GM13976 (cell line): ENCODE results near the gene RETREG1.

Experiments
- DNase-seq: peaks from one replicate; pipeline ENCODE4 v3.0.0; 2012; ENCODE audit warnings: low spot score
- CTCF ChIP-seq: IDR thresholded peaks from 2 replicates; pipeline ENCODE4 v1.5.1; 2012; ENCODE audit warnings: borderline replicate concordance, mild to moderate bottlenecking; ENCODE audit not compliant: insufficient read depth; ENCODE audit errors: extremely low read depth, missing control alignments, control extremely low read depth
- in situ Hi-C: fragments of 300-500 bp; cut with MboI; formaldehyde crosslinking; loops from one replicate; pipeline ENCODE4 v1.12.0; 2022; ENCODE audit warnings: low sequenced_read_pairs, mixed read lengths, inconsistent platforms; ENCODE audit not compliant: unreplicated experiment

RETREG1 gene

GRCh38 chr5:16519435-16519834 is 97.4 kb downstream of the RETREG1 start:
- no peak for DNase-seq
- in situ Hi-C loops = no loop called here
- no peak for TF ChIP-seq CTCF

GRCh38 chr5:16518606-16519005 is 98.2 kb downstream of the RETREG1 start:
- TF ChIP-seq CTCF = no peak
- in situ Hi-C loops = no loop called here

GRCh38 chr5:16515532-16515931 is 101.3 kb downstream of the RETREG1 start:
- no peak for TF ChIP-seq CTCF
- in situ Hi-C loops = no loop called here
- no peak for DNase-seq

More at GRCh38 chr5:16518606-16519005, 98.2 kb downstream of the RETREG1 start:
- DNase-seq = no peak

- TF ChIP-seq CTCF = no peak
- DNase-seq = no peak
- in situ Hi-C loops = no loop called here
These were observed 106.7 kb downstream of the RETREG1 start for GRCh38 chr5:16510098-16510497.

- no peak for DNase-seq
- TF ChIP-seq CTCF = no peak
- in situ Hi-C loops = no loop called here
These were observed 107.9 kb downstream of the RETREG1 start for GRCh38 chr5:16508730-16509531.

- no peak for DNase-seq
- in situ Hi-C loops = no loop called here
- TF ChIP-seq CTCF = no peak
These were observed 109.1 kb downstream of the RETREG1 start for GRCh38 chr5:16507716-16508115.
